ENCODE results near the gene UBE2C. TPM values are rescaled to one million over a fixed set of nuclear protein-coding genes. Genes with fewer than 3 reads are reported as not detected.

The UBE2C gene
- total and polyA plus RNA-seq, 2 donors (not counting 1 experiment from before 2014, with no cell fraction given): 0.54 to 2.4 TPM

DNA sequence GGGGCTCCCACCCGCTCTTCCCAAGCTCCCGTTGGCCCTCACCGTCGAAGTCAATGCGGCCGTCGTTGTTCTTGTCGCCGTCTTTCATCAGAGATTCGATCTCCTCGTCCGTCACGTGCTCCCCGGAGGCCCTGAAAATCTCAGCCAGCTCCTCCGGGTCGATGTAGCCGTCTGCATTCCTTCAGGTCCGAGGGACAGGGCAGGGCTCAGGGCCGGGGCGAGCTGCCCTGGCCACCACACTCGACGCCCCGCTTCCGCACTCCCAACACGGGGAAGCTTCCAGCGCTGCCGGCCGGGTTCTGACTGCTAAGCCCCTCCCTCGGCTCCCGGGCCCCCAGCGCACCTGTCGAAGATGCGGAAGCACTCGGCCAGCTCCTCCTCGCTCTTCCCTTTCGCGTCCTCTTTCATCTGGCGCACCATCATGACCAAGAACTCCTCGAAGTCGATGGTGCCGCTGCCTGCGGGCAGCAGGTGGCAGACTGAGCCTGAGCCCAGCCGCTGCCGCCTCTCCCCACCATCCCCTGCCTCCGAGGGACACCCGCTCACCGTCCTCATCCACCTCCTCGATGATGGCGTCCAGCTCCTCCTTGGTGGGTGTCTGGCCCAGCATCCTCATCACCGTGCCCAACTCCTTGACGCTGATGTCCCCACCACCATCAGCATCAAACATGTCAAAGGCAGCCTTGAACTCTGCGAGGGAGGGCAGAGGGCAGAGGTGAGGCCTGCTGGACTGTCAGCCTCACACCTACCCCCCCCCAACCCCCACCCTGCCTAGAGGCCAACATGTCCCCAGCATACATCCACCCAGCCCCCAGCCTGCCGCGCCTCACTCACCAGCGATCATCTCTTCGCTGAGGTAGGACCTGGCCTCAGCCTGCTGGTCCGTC, 11.7 kb downstream of the UBE2C start:
- H3K4me3 ChIP-seq (ENCODE audit: control extremely low read depth in 1 of 5, extremely low read depth in 1 of 5, insufficient read depth in 1 of 5, low read depth in 2 of 5, low read length in 4 of 5): peak overlapping the region in 4 of 5 experiments; percentile 2 to 51 (median 45)
- intact Hi-C loops (cut with micrococcal nuclease): loop anchor here (1.0 kb wide), 2 partner anchors 33 to 139 kb away; partner anchors contain the start of genes ACOT8 and ZSWIM3
- WGBS (ENCODE audit: insufficient coverage): 23% methylated on average over 57 of the region's 57 CpGs

More for the DNA sequence above, 11.7 kb downstream of the UBE2C start:
- Mint-ChIP-seq H3K27me3 (peaks cover 23% of the 10 kb centered on the region), H3K27ac (peak overlapping the region; percentile 86), H3K4me3 (peak overlapping the region; percentile 92), H3K4me1 (peaks cover 21% of the 10 kb centered on the region), H3K9me3 (ENCODE audit: insufficient read depth) (no peaks in the 10 kb centered on the region)
- peaks cover 0 to 2% (median 0%) of the 10 kb centered on the region in 3 donors for H3K9me3 ChIP-seq (ENCODE audit: control extremely low read depth in 1 of 3, control insufficient read depth in 2 of 3, insufficient read depth in 1 of 3, low read length in 2 of 3)
- H3K79me2 ChIP-seq (ENCODE audit: control insufficient read depth, insufficient read depth, low read length): no peaks in the 10 kb centered on the region
- H3K4me1 ChIP-seq (ENCODE audit: control insufficient read depth in 2 of 2, insufficient read depth in 2 of 2, low read length in 2 of 2): peaks cover 17 to 23% of the 10 kb centered on the region in 2 donors
- H2AFZ ChIP-seq (ENCODE audit: insufficient read depth, low read depth, low read length, poor library complexity, severe bottlenecking): peak overlapping the region; percentile 87
- H3K4me2 ChIP-seq (replicated peaks; ENCODE audit: low read depth, low read length, poor library complexity, severe bottlenecking): peak overlapping the region; percentile 80
- peak overlapping the region; percentile 58 for H3K9ac ChIP-seq (ENCODE audit: low read length)
- ChIA-PET CTCF (interaction anchor here (0.6 to 4.8 kb wide), 12 partner anchors 8 to 1705 kb away, joined by 3 to 20 read pairs (median 4); no protein-coding TSS in a partner anchor), POLR2A (interaction anchor here (1.0 to 1.6 kb wide), 2 partner anchors 111 to 147 kb away, joined by 3 to 6 read pairs; partner anchors contain the start of gene PCIF1)
- TF ChIP-seq, protein P1, sequence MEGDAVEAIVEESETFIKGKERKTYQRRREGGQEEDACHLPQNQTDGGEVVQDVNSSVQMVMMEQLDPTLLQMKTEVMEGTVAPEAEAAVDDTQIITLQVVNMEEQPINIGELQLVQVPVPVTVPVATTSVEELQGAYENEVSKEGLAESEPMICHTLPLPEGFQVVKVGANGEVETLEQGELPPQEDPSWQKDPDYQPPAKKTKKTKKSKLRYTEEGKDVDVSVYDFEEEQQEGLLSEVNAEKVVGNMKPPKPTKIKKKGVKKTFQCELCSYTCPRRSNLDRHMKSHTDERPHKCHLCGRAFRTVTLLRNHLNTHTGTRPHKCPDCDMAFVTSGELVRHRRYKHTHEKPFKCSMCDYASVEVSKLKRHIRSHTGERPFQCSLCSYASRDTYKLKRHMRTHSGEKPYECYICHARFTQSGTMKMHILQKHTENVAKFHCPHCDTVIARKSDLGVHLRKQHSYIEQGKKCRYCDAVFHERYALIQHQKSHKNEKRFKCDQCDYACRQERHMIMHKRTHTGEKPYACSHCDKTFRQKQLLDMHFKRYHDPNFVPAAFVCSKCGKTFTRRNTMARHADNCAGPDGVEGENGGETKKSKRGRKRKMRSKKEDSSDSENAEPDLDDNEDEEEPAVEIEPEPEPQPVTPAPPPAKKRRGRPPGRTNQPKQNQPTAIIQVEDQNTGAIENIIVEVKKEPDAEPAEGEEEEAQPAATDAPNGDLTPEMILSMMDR (IDR thresholded peaks at IDR 0.05): no peak
- no peak for TF ChIP-seq EZH2 (IDR thresholded peaks at IDR 0.05; ENCODE audit: borderline replicate concordance, insufficient read depth, low read depth, low read length, poor library complexity, severe bottlenecking)
- ATAC-seq (ENCODE audit: low read depth) (peak; percentile 83), DNase-seq (peak; percentile 77)
- H3K27ac ChIP-seq (ENCODE audit: low read length in 2 of 2): no peak overlapping the region
- no peaks in the 10 kb centered on the region for H4K20me1 ChIP-seq (ENCODE audit: control insufficient read depth, insufficient read depth, low read length, poor library complexity, severe bottlenecking)
- H3K27me3 ChIP-seq (replicated peaks in 1 of 4; ENCODE audit: control extremely low read depth in 1 of 4, control insufficient read depth in 3 of 4, insufficient read depth in 4 of 4, low read length in 3 of 4): peaks cover 0 to 21% (median 9%) of the 10 kb centered on the region in 4 experiments
- H3K36me3 ChIP-seq (replicated peaks in 1 of 2; ENCODE audit: control extremely low read depth in 1 of 2, control insufficient read depth in 1 of 2, extremely low read depth in 1 of 2, insufficient read depth in 2 of 2, low read length in 1 of 2): no peaks in the 10 kb centered on the region
